HCT116 (cell line): ENCODE data around the gene PAQR4. TPM values are rescaled to one million over a fixed set of nuclear protein-coding genes. Genes with fewer than 3 reads are reported as not detected.
A peak's percentile ranks its signal among the peaks of the same experiment; 100 is the strongest.

ENCODE experiments used
- ATAC-seq: fragments of 200-7000 bp; cut with Tn5 transposase; 2 replicates; pipeline ENCODE4 v1.9.1; 2020; ENCODE audit warnings: mild to moderate bottlenecking, moderate library complexity
- BruUV-seq: library from RNA; stranded (reverse); fragments of 400-500 nt; replicated peaks from 2 replicates; lab custom pipeline; 2021; lab: Mats Ljungman, UMichigan
- CTCF ChIA-PET: fragments of 300-600 bp; sonication (Branson Sonifier 250); formaldehyde crosslinking; loops from one replicate; lab custom pipeline; 2021; ENCODE audit warnings: antibody characterized with exemption; lab: Charles Lee
- POLR2A ChIA-PET: fragments of 300-600, 350-600 bp; sonication (Branson Sonifier 250); formaldehyde crosslinking; loops from one replicate; lab custom pipeline; 2021; ENCODE audit warnings: antibody characterized with exemption; lab: Charles Lee
- RAD21 ChIA-PET, 2 experiments: fragments of 300-600 bp; sonication (Branson Sonifier 250); formaldehyde crosslinking; loops; one replicate each; lab custom pipeline; 2023; ENCODE audit warnings: low total read pairs in 2 of 2; ENCODE audit not compliant: uncharacterized antibody in 2 of 2, unreplicated experiment in 2 of 2, low non-redundant PET in 1 of 2; lab: Charles Lee
- DNase-seq: peaks from one replicate; pipeline ENCODE4 v3.0.0-alpha.2; 2010; ENCODE audit warnings: low read depth, low spot score
- H2AFZ ChIP-seq: fragments of 200-600 bp; shearing (Covaris generic), sonication (generic); 2 replicates; pipeline ENCODE4 v1.6.1; 2017; ENCODE audit warnings: low read depth, mixed run types, mixed read lengths, antibody characterized with exemption, low read length; ENCODE audit not compliant: poor library complexity, severe bottlenecking
- H3K27ac ChIP-seq: 2 replicates; pipeline ENCODE4 v1.5.1; 2012; ENCODE audit warnings: low read depth, low read length
- H3K27me3 ChIP-seq: fragments of 200-600 bp; sonication (generic); 2 replicates; pipeline ENCODE4 v1.6.1; 2016; ENCODE audit warnings: mixed run types, low read length, mixed read lengths; ENCODE audit not compliant: insufficient read depth
- H3K36me3 ChIP-seq, 2 experiments: fragments of 200-500 bp in 1 of 2; fragments of 200-600 bp in 1 of 2; sonication (Bioruptor generic) in 1 of 2; sonication (generic) in 1 of 2; 2 replicates each; pipeline versions ENCODE4 v1.5.1 to v1.6.1; 2014 to 2016; ENCODE audit warnings: low read length in 2 of 2, inconsistent platforms in 1 of 2, mixed read lengths in 1 of 2, mixed run types in 1 of 2; ENCODE audit not compliant: insufficient read depth in 2 of 2, control insufficient read depth in 1 of 2
- H3K4me1 ChIP-seq, 2 experiments: fragments of 200-600 bp in 1 of 2; sonication (generic) in 1 of 2; 2 replicates each; pipeline versions ENCODE4 v1.5.1 to v1.6.1; 2012 to 2017; ENCODE audit warnings: low read length in 2 of 2, inconsistent platforms in 1 of 2, mild to moderate bottlenecking in 1 of 2, mixed read lengths in 1 of 2, mixed run types in 1 of 2, moderate library complexity in 1 of 2; ENCODE audit not compliant: insufficient read depth in 2 of 2, control insufficient read depth in 1 of 2
- H3K4me2 ChIP-seq: fragments of 200-600 bp; sonication (generic); 2 replicates; pipeline ENCODE4 v1.6.1; 2017; ENCODE audit warnings: mixed run types, low read length, mixed read lengths
- H3K4me3 ChIP-seq, 2 experiments: fragments of 200-600 bp in 1 of 2; sonication (generic) in 1 of 2; replicated peaks in 1 of 2; 2 replicates each; pipeline ENCODE4 v1.5.1; 2011 to 2016; ENCODE audit warnings: low read length in 2 of 2, control low read depth in 1 of 2, low read depth in 1 of 2, mild to moderate bottlenecking in 1 of 2, mixed read lengths in 1 of 2, mixed run types in 1 of 2
- H3K79me2 ChIP-seq: fragments of 200-600 bp; sonication (generic); 2 replicates; pipeline ENCODE4 v1.6.1; 2017; ENCODE audit warnings: mild to moderate bottlenecking, mixed run types, low read length, moderate library complexity, mixed read lengths; ENCODE audit not compliant: insufficient read depth
- H3K9ac ChIP-seq: fragments of 200-600 bp; sonication (generic); 2 replicates; pipeline ENCODE4 v1.6.1; 2016; ENCODE audit warnings: low read length, mixed read lengths
- H3K9me2 ChIP-seq: fragments of 200-600 bp; sonication (generic), shearing (Covaris generic); 2 replicates; pipeline ENCODE4 v1.6.1; 2017; ENCODE audit warnings: mixed run types, mild to moderate bottlenecking, moderate library complexity; ENCODE audit not compliant: insufficient read depth
- H3K9me3 ChIP-seq, 2 experiments: fragments of 200-500 bp in 1 of 2; fragments of 200-600 bp in 1 of 2; sonication (Bioruptor generic) in 1 of 2; sonication (generic) in 1 of 2; 2 replicates each; pipeline ENCODE4 v1.6.1; 2014 to 2017; ENCODE audit warnings: low read length in 2 of 2, mixed read lengths in 2 of 2, inconsistent platforms in 1 of 2, low read depth in 1 of 2, mild to moderate bottlenecking in 1 of 2, mixed run types in 1 of 2, moderate library complexity in 1 of 2; ENCODE audit not compliant: control insufficient read depth in 1 of 2, insufficient read depth in 1 of 2
- H4K20me1 ChIP-seq: fragments of 200-600 bp; sonication (generic), shearing (Covaris generic); 2 replicates; pipeline ENCODE4 v1.6.1; 2017; ENCODE audit warnings: mixed run types, mild to moderate bottlenecking, moderate library complexity; ENCODE audit not compliant: insufficient read depth
- ATF3 ChIP-seq: IDR thresholded peaks from 2 replicates; pipeline ENCODE4 v1.6.1; 2012
- CBX3 ChIP-seq: IDR thresholded peaks from 2 replicates; pipeline ENCODE4 v1.6.1; 2012; ENCODE audit warnings: low read depth
- CEBPB ChIP-seq: IDR thresholded peaks from 2 replicates; pipeline ENCODE4 v1.6.1; 2012; ENCODE audit warnings: low read depth
- CTCF ChIP-seq, 3 experiments: fragments of 200-600 bp in 1 of 3; sonication (generic) in 1 of 3; IDR thresholded peaks in 2 of 3; conservative IDR thresholded peaks in 1 of 3; 2 replicates each; pipeline ENCODE4 v1.5.1; 2012 to 2017; ENCODE audit warnings: low read depth in 2 of 3, low read length in 2 of 3, antibody characterized with exemption in 1 of 3, borderline replicate concordance in 1 of 3, control low read depth in 1 of 3, mild to moderate bottlenecking in 1 of 3, mixed read lengths in 1 of 3, mixed run types in 1 of 3, moderate library complexity in 1 of 3; ENCODE audit not compliant: insufficient read depth in 1 of 3
- EGR1 ChIP-seq: IDR thresholded peaks from 2 replicates; pipeline ENCODE4 v1.6.1; 2012; ENCODE audit warnings: low read depth
- ELF1 ChIP-seq: IDR thresholded peaks from 2 replicates; pipeline ENCODE4 v1.6.1; 2012; ENCODE audit warnings: low read depth, borderline replicate concordance
- EZH2 ChIP-seq: fragments of 200-600 bp; sonication (generic); IDR thresholded peaks from 2 replicates; pipeline ENCODE4 v1.6.1; 2017; ENCODE audit warnings: antibody characterized with exemption, mixed run types
- EZH2phosphoT487 ChIP-seq: fragments of 200-600 bp; IDR thresholded peaks from 2 replicates; pipeline ENCODE4 v1.6.1; 2018; ENCODE audit warnings: antibody characterized with exemption, borderline replicate concordance
- FOSL1 ChIP-seq: IDR thresholded peaks from 2 replicates; pipeline ENCODE4 v1.6.1; 2012; ENCODE audit warnings: low read depth
- JUND ChIP-seq: IDR thresholded peaks from 2 replicates; pipeline ENCODE4 v1.6.1; 2012
- MAX ChIP-seq: IDR thresholded peaks from 2 replicates; pipeline ENCODE4 v1.6.1; 2012
- POLR2A ChIP-seq: IDR thresholded peaks from 2 replicates; pipeline ENCODE4 v1.7.0; 2011; ENCODE audit warnings: borderline replicate concordance; ENCODE audit not compliant: insufficient read depth, insufficient read length; ENCODE audit errors: extremely low read depth
- POLR2AphosphoS5 ChIP-seq: IDR thresholded peaks from 2 replicates; pipeline ENCODE4 v1.6.1; 2011; ENCODE audit warnings: mild to moderate bottlenecking, low read depth, low read length, moderate library complexity
- RAD21 ChIP-seq: IDR thresholded peaks from 2 replicates; pipeline ENCODE4 v1.6.1; 2012; ENCODE audit warnings: low read depth, mild to moderate bottlenecking
- REST ChIP-seq: IDR thresholded peaks from 2 replicates; pipeline ENCODE4 v1.6.1; 2012; ENCODE audit warnings: low read depth
- SP1 ChIP-seq: IDR thresholded peaks from 2 replicates; pipeline ENCODE4 v1.6.1; 2012; ENCODE audit warnings: low read depth
- SRF ChIP-seq: IDR thresholded peaks from 2 replicates; pipeline ENCODE4 v1.6.1; 2012; ENCODE audit warnings: low read depth
- TCF7L2 ChIP-seq: IDR thresholded peaks from 2 replicates; pipeline ENCODE4 v1.7.0; 2011; ENCODE audit warnings: borderline replicate concordance, inconsistent platforms; ENCODE audit not compliant: insufficient read depth, insufficient read length; ENCODE audit errors: extremely low read depth
- ZBTB33 ChIP-seq: IDR thresholded peaks from 2 replicates; pipeline ENCODE4 v1.6.1; 2011; ENCODE audit warnings: mild to moderate bottlenecking, low read length, moderate library complexity; ENCODE audit not compliant: insufficient replicate concordance; ENCODE audit errors: extremely low read depth
- ZNF274 ChIP-seq: fragments of 200-500 bp; sonication (Bioruptor generic); IDR thresholded peaks from 2 replicates; pipeline ENCODE4 v1.6.1; 2014; ENCODE audit warnings: mild to moderate bottlenecking, low read depth, low read length, inconsistent platforms
- intact Hi-C: fragments of 100-400 bp; cut with micrococcal nuclease; formaldehyde crosslinking; loops from 2 replicates; pipeline ENCODE4 v1.10.0; 2022
- total RNA-seq: library from RNA; stranded (reverse); gene quantifications from one replicate; pipeline ENCODE4 v1.2.1, GENCODE V29; 2021; ENCODE audit not compliant: unreplicated experiment

The PAQR4 gene
- total RNA-seq, 1 experiment from 2014 or later, result 45.6 TPM

- ChIA-PET POLR2A (interaction anchor here (4.1 kb wide), 1 partner anchor 56 kb away, joined by 29 read pairs; the partner anchor contains the start of genes HCFC1R1, THOC6 and TNFRSF12A), CTCF (no interaction called here), RAD21 (no interaction called here)
- Histone ChIP-seq H3K9me2 (no peaks in the 10 kb centered on the region), H3K4me2 (peak overlapping the region; percentile 98; the same call in 1 of the 2 replicates), H3K27ac (peak overlapping the region; percentile 33; the same call in 1 of the 2 replicates), H3K4me1 (peaks cover 27 to 66% of the 10 kb centered on the region in 2 experiments), H3K9me3 (no peaks in the 10 kb centered on the region), H3K4me3 (no peak overlapping the region), H2AFZ (no peak overlapping the region), H3K27me3 (no peaks in the 10 kb centered on the region), H4K20me1 (no peaks in the 10 kb centered on the region), H3K79me2 (peaks cover 14% of the 10 kb centered on the region), H3K9ac (no peak overlapping the region), H3K36me3 (no peaks in the 10 kb centered on the region; a peak in 1 of 4 replicates)
- no peak for TF ChIP-seq ELF1
- TF ChIP-seq POLR2A, result no peak
- no peak for TF ChIP-seq CTCF (IDR thresholded peaks at IDR 0.05 in 2 of 3, conservative IDR thresholded peaks at IDR 0.05 in 1 of 3; ENCODE audit: borderline replicate concordance in 1 of 3, insufficient read depth in 1 of 3, low read depth in 2 of 3, low read length in 2 of 3)
- no peak for TF ChIP-seq CBX3
- no peak for TF ChIP-seq ATF3
- no peak for TF ChIP-seq EZH2phosphoT487
- no peak for TF ChIP-seq SP1
- no peak for TF ChIP-seq REST
- no peak for TF ChIP-seq EZH2
- TF ChIP-seq TCF7L2, result no peak
- no peak for TF ChIP-seq ZNF274
- TF ChIP-seq EGR1, result no peak
- TF ChIP-seq SRF, result no peak
- no peak for TF ChIP-seq RAD21
- TF ChIP-seq MAX, result no peak
- no peak for TF ChIP-seq POLR2AphosphoS5
- TF ChIP-seq FOSL1, result no peak
- no peak for TF ChIP-seq ZBTB33
- TF ChIP-seq JUND, result no peak
- no peak for TF ChIP-seq CEBPB
- intact Hi-C loops, result no loop called here
- BruUV-seq, result no TSS peak
- no peak for ATAC-seq
- DNase-seq, result no peak
These were observed 2.9 kb upstream of the PAQR4 start for GRCh38 chr16:2966043-2966807.
